A204.1 (cell line): ENCODE data around the gene DENND1C.

Experiments used
- FAIRE-seq: peaks from 2 replicates; lab custom pipeline; 2012; peaks lifted over from hg19 to GRCh38; lab: Jason Lieb, UNC

The DENND1C gene

GRCh38 chr19:6423499-6424194 lies 57.9 kb downstream of the DENND1C start:
- FAIRE-seq, result no peak

GRCh38 chr19:6421075-6422014 lies 60.2 kb downstream of the DENND1C start:
- no peak for FAIRE-seq

- FAIRE-seq, result no peak
Observed at GRCh38 chr19:6418562-6418932, 63.0 kb downstream of the DENND1C start.

DNA sequence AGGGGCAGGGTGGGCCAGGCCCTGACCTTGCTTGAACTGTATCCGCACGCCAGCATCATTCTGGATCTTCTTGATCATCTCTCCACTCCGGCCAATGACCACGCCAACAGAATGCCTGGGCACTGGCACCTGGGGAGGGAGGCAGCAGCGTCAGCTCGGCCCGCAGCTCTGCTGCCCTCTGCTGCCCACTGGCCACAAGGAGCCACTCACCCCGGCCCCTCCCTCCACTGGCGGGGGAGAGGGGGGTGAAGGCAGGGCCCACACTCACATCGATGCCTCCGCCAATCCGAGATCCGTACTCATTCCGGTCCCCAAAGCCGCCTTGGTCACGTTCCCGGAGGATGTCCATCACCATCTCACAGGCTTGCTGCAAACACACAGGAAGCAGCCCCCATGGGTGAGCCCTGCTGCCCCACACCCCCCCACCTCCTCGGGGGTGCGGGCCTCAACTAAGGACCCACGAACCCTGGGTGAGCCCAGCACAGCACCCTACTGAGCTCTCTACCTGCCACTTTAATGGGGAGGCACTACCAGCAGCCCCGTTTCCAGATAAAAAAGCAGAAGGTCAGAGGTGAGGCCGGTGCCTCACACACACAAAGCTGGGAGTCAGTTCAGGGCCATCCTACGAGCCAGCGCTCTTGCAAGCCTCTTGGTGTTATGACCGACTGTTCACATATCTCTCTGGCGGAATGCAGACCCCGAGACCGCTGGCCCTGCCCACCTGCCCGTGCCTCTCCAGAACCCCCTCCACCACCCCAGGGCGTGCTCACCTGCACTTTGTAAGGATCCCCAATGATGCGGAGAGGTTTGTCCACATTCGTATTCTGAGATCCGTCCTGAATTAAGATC lies 63.6 kb downstream of the DENND1C start:
- FAIRE-seq, result no peak
